ENCODE measurements around the gene RBM26. TPM values are rescaled to one million over a fixed set of nuclear protein-coding genes. Genes with fewer than 3 reads are reported as not detected.
"Not testable (repeated sequence)": the region's sequence is repeated elsewhere in the genome, so short reads cannot be mapped to it uniquely, and the experiment has no call there.

The RBM26 gene
- total RNA-seq, 4 donors from 2014 or later, result 13.9 to 52.7 (median 45.1) TPM

- no peaks in the 10 kb centered on the region for H3K27me3 ChIP-seq
- H3K4me3 ChIP-seq, result no peak overlapping the region
- H3K36me3 ChIP-seq, result peaks cover 0 to 73% (median 22%) of the 10 kb centered on the region in 4 donors
- WGBS, 2 donors (ENCODE audit: low coverage in 1 of 2), result 98 to 100% methylated on average over 3 of the region's 3 CpGs
- in situ Hi-C loops (cut with MboI; ENCODE audit: low pct_ligation_motif_present in 1 of 4, low pct_unique_long_range_greater_than_20kb in 1 of 4, low sequenced_read_pairs in 3 of 4), result no loop called here
- intact Hi-C loops (cut with DNase I; ENCODE audit: low total_unique reads), result no loop called here
- DNase-seq, result no peak
- TF ChIP-seq POLR2AphosphoS5 (IDR thresholded peaks at IDR 0.05), result no peak
- no peak for TF ChIP-seq CTCF (IDR thresholded peaks at IDR 0.05)
- no peak for TF ChIP-seq POLR2A (IDR thresholded peaks at IDR 0.05)
- no peak for TF ChIP-seq EP300 (IDR thresholded peaks at IDR 0.05; ENCODE audit: low read depth)
- H3K27ac ChIP-seq, result no peak overlapping the region
- no peaks in the 10 kb centered on the region for H3K4me1 ChIP-seq
- no peaks in the 10 kb centered on the region for H3K9me3 ChIP-seq
Measured at GRCh38 chr13:79354285-79354684, 51.8 kb downstream of the RBM26 start.

- Histone ChIP-seq H3K4me1 (no peaks in the 10 kb centered on the region), H3K36me3 (peaks cover 0 to 67% (median 19%) of the 10 kb centered on the region in 4 donors), H3K9me3 (no peaks in the 10 kb centered on the region), H3K4me3 (no peak overlapping the region), H3K27ac (no peak overlapping the region), H3K27me3 (no peaks in the 10 kb centered on the region)
- WGBS, 2 donors (ENCODE audit: low coverage in 1 of 2), result 51 to 58% methylated on average over 2 of the region's 2 CpGs
- in situ Hi-C loops (cut with MboI; ENCODE audit: low pct_ligation_motif_present in 1 of 4, low pct_unique_long_range_greater_than_20kb in 1 of 4, low sequenced_read_pairs in 3 of 4) (no loop called here), intact Hi-C loops (cut with DNase I; ENCODE audit: low total_unique reads) (no loop called here)
- DNase-seq, result no peak
- TF ChIP-seq EP300 (IDR thresholded peaks at IDR 0.05; ENCODE audit: low read depth) (no peak), POLR2AphosphoS5 (IDR thresholded peaks at IDR 0.05) (no peak), CTCF (IDR thresholded peaks at IDR 0.05) (no peak), POLR2A (IDR thresholded peaks at IDR 0.05) (no peak)
Measured at GRCh38 chr13:79353693-79354092, 52.4 kb downstream of the RBM26 start.

- Histone ChIP-seq H3K4me1 (no peaks in the 10 kb centered on the region), H3K9me3 (no peaks in the 10 kb centered on the region), H3K36me3 (peaks cover 0 to 57% (median 14%) of the 10 kb centered on the region in 4 donors), H3K27ac (no peak overlapping the region), H3K27me3 (no peaks in the 10 kb centered on the region), H3K4me3 (no peak overlapping the region)
- DNase-seq, result no peak
- in situ Hi-C loops (cut with MboI; ENCODE audit: low pct_ligation_motif_present in 1 of 4, low pct_unique_long_range_greater_than_20kb in 1 of 4, low sequenced_read_pairs in 3 of 4), result no loop called here
- TF ChIP-seq POLR2AphosphoS5 (IDR thresholded peaks at IDR 0.05) (no peak), EP300 (IDR thresholded peaks at IDR 0.05; ENCODE audit: low read depth) (no peak), POLR2A (IDR thresholded peaks at IDR 0.05) (no peak), CTCF (IDR thresholded peaks at IDR 0.05) (no peak)
- intact Hi-C loops (cut with DNase I; ENCODE audit: low total_unique reads), result no loop called here
Measured at GRCh38 chr13:79352107-79352506, 53.9 kb downstream of the RBM26 start.

- H3K27me3 ChIP-seq; intact Hi-C loops (cut with DNase I; ENCODE audit: low total_unique reads); H3K4me3 ChIP-seq; H3K27ac ChIP-seq; H3K9me3 ChIP-seq; in situ Hi-C loops (cut with MboI; ENCODE audit: low pct_ligation_motif_present in 1 of 4, low pct_unique_long_range_greater_than_20kb in 1 of 4, low sequenced_read_pairs in 3 of 4); DNase-seq; H3K4me1 ChIP-seq: not testable (repeated sequence)
- H3K36me3 ChIP-seq, result peaks cover 0 to 50% (median 11%) of the 10 kb centered on the region in 4 donors
- WGBS, 2 donors (ENCODE audit: low coverage in 1 of 2), result 96 to 98% methylated on average over 9 to 10 of the region's 10 CpGs
Measured at GRCh38 chr13:79349608-79350007, 56.4 kb downstream of the RBM26 start.

- in situ Hi-C loops (cut with MboI; ENCODE audit: low pct_ligation_motif_present in 1 of 4, low pct_unique_long_range_greater_than_20kb in 1 of 4, low sequenced_read_pairs in 3 of 4), result no loop called here
- Histone ChIP-seq H3K27me3 (no peaks in the 10 kb centered on the region), H3K36me3 (peaks cover 0 to 45% (median 11%) of the 10 kb centered on the region in 4 donors), H3K4me1 (no peaks in the 10 kb centered on the region), H3K9me3 (no peaks in the 10 kb centered on the region), H3K4me3 (no peak overlapping the region), H3K27ac (no peak overlapping the region)
- TF ChIP-seq CTCF (IDR thresholded peaks at IDR 0.05) (no peak), POLR2AphosphoS5 (IDR thresholded peaks at IDR 0.05) (no peak), POLR2A (IDR thresholded peaks at IDR 0.05) (no peak), EP300 (IDR thresholded peaks at IDR 0.05; ENCODE audit: low read depth) (no peak)
- intact Hi-C loops (cut with DNase I; ENCODE audit: low total_unique reads), result no loop called here
- no peak for DNase-seq
- 88% methylated on average over 3 of the region's 3 CpGs for WGBS, 2 donors (ENCODE audit: low coverage in 1 of 2)
Measured at GRCh38 chr13:79349011-79349410, 57.0 kb downstream of the RBM26 start.
